Gastrocnemius medialis (tissue), 4 donors: ENCODE data around the gene PSME3IP1. TPM values are rescaled to one million over a fixed set of nuclear protein-coding genes. Genes with fewer than 3 reads are reported as not detected.

Experiments used
- ATAC-seq, 2 donors: fragments of 150-250 bp; one replicate each; pipeline ENCODE4 v1.9.1; 2016
- DNase-seq, 2 donors: peaks; one replicate each; pipeline ENCODE4 v3.0.0-alpha.2; 2019
- H3K27ac ChIP-seq, 4 donors: fragments of 200-600 bp; sonication (generic); 1 replicate in 1 of 4; 2 replicates in 3 of 4; pipeline ENCODE4 v1.5.1; 2016 to 2018; ENCODE audit warnings: mild to moderate bottlenecking in 2 of 4, moderate library complexity in 1 of 4
- H3K27me3 ChIP-seq, 3 donors: fragments of 200-600 bp; sonication (generic) in 2 of 3; 1 replicate in 1 of 3; 2 replicates in 2 of 3; pipeline versions ENCODE4 v1.5.1 to v1.6.0; 2016 to 2019; ENCODE audit warnings: mild to moderate bottlenecking in 1 of 3, moderate library complexity in 1 of 3
- H3K36me3 ChIP-seq, 2 donors: fragments of 200-600 bp; sonication (generic) in 1 of 2; one replicate each; pipeline ENCODE4 v1.5.1; 2017 to 2018
- H3K4me1 ChIP-seq, 2 donors: fragments of 200-600 bp; sonication (generic) in 1 of 2; one replicate each; pipeline ENCODE4 v1.5.1; 2016 to 2017; ENCODE audit warnings: mild to moderate bottlenecking in 2 of 2
- H3K4me3 ChIP-seq, 4 donors: fragments of 200-600 bp; sonication (generic) in 3 of 4; 1 replicate in 1 of 4; 2 replicates in 3 of 4; pipeline ENCODE4 v1.5.1; 2016 to 2019; ENCODE audit warnings: mild to moderate bottlenecking in 2 of 4
- H3K9me3 ChIP-seq, 3 donors: fragments of 200-600 bp; sonication (generic) in 2 of 3; 1 replicate in 1 of 3; 2 replicates in 2 of 3; pipeline ENCODE4 v1.5.1; 2016 to 2019
- POLR2A ChIP-seq, 2 donors: fragments of 450-650 bp; IDR thresholded peaks; one replicate each; pipeline ENCODE4 v1.6.1; 2017; ENCODE audit warnings: antibody characterized with exemption in 2 of 2, mild to moderate bottlenecking in 2 of 2, moderate library complexity in 2 of 2
- in situ Hi-C, 4 donors: fragments of 200-750 bp; cut with MboI; loops; one replicate each; pipeline versions ENCODE4 v1.15.0 to v1.8.0; 2017; ENCODE audit warnings: low sequenced_read_pairs in 4 of 4
- intact Hi-C: fragments of 100-400 bp; cut with DNase I; formaldehyde crosslinking; loops from one replicate; pipeline ENCODE4 v1.15.1; 2023; ENCODE audit warnings: low total_unique reads
- total RNA-seq, 4 donors: library from RNA; depleted of rRNA; stranded (reverse); fragments of >200 nt; gene quantifications; one replicate each; pipeline versions ENCODE4 v1.1.0 to v1.2.3, GENCODE V29; 2016
- TF ChIP-seq, protein P1 (sequence below), 5 experiments: fragments of 450-650 bp in 3 of 5; fragments of 200-600 bp in 2 of 5; sonication (generic) in 2 of 5; IDR thresholded peaks in 4 of 5; conservative IDR thresholded peaks in 1 of 5; 1 replicate in 4 of 5; 2 replicates in 1 of 5; pipeline ENCODE4 v1.5.1; 2016 to 2019; ENCODE audit warnings: antibody characterized with exemption in 5 of 5, mild to moderate bottlenecking in 3 of 5, moderate library complexity in 3 of 5

Gene PSME3IP1
- total RNA-seq, 4 donors from 2014 or later = 43.8 to 57.6 (median 53.4) TPM

- no peaks in the 10 kb centered on the region for H3K4me1 ChIP-seq
- H3K27me3 ChIP-seq = no peaks in the 10 kb centered on the region
- no peak overlapping the region for H3K4me3 ChIP-seq
- in situ Hi-C loops (no loop called here), intact Hi-C loops (no loop called here)
- ATAC-seq = no peak
- H3K27ac ChIP-seq = no peak overlapping the region
- peaks cover 0 to 50% of the 10 kb centered on the region in 2 donors for H3K36me3 ChIP-seq
- TF ChIP-seq POLR2A (IDR thresholded peaks at IDR 0.05) = no peak
- TF ChIP-seq, protein P1, sequence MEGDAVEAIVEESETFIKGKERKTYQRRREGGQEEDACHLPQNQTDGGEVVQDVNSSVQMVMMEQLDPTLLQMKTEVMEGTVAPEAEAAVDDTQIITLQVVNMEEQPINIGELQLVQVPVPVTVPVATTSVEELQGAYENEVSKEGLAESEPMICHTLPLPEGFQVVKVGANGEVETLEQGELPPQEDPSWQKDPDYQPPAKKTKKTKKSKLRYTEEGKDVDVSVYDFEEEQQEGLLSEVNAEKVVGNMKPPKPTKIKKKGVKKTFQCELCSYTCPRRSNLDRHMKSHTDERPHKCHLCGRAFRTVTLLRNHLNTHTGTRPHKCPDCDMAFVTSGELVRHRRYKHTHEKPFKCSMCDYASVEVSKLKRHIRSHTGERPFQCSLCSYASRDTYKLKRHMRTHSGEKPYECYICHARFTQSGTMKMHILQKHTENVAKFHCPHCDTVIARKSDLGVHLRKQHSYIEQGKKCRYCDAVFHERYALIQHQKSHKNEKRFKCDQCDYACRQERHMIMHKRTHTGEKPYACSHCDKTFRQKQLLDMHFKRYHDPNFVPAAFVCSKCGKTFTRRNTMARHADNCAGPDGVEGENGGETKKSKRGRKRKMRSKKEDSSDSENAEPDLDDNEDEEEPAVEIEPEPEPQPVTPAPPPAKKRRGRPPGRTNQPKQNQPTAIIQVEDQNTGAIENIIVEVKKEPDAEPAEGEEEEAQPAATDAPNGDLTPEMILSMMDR (IDR thresholded peaks at IDR 0.05 in 4 of 5, conservative IDR thresholded peaks at IDR 0.05 in 1 of 5) = no peak
- H3K9me3 ChIP-seq = no peaks in the 10 kb centered on the region
- DNase-seq = no peak
Observed at GRCh38 chr16:57159447-57159846, 26.4 kb downstream of the PSME3IP1 start.

GRCh38 chr16:57157533-57157932 lies 28.3 kb downstream of the PSME3IP1 start:
- Histone ChIP-seq H3K4me3 (no peak overlapping the region), H3K27me3 (no peaks in the 10 kb centered on the region), H3K4me1 (no peaks in the 10 kb centered on the region), H3K27ac (no peak overlapping the region), H3K9me3 (no peaks in the 10 kb centered on the region), H3K36me3 (peaks cover 0 to 51% of the 10 kb centered on the region in 2 donors)
- in situ Hi-C loops = no loop called here
- TF ChIP-seq, protein P1 (IDR thresholded peaks at IDR 0.05 in 4 of 5, conservative IDR thresholded peaks at IDR 0.05 in 1 of 5) = no peak
- no peak for TF ChIP-seq POLR2A (IDR thresholded peaks at IDR 0.05)
- ATAC-seq (no peak), DNase-seq (no peak)
- intact Hi-C loops = no loop called here

- H3K27ac ChIP-seq = no peak overlapping the region
- ATAC-seq (no peak), DNase-seq (no peak)
- no peaks in the 10 kb centered on the region for H3K27me3 ChIP-seq
- no peak for TF ChIP-seq POLR2A (IDR thresholded peaks at IDR 0.05)
- TF ChIP-seq, protein P1 (IDR thresholded peaks at IDR 0.05 in 4 of 5, conservative IDR thresholded peaks at IDR 0.05 in 1 of 5) = no peak
- H3K9me3 ChIP-seq = no peaks in the 10 kb centered on the region
- H3K36me3 ChIP-seq = peaks cover 0 to 47% of the 10 kb centered on the region in 2 donors
- in situ Hi-C loops = no loop called here
- H3K4me1 ChIP-seq = no peaks in the 10 kb centered on the region
- intact Hi-C loops = no loop called here
- H3K4me3 ChIP-seq = no peak overlapping the region
Observed at GRCh38 chr16:57156351-57156703, 29.5 kb downstream of the PSME3IP1 start.

GRCh38 chr16:57155702-57156350 lies 30.0 kb downstream of the PSME3IP1 start:
- Histone ChIP-seq H3K4me3 (no peak overlapping the region), H3K27me3 (no peaks in the 10 kb centered on the region), H3K27ac (no peak overlapping the region), H3K4me1 (no peaks in the 10 kb centered on the region), H3K9me3 (no peaks in the 10 kb centered on the region), H3K36me3 (peaks cover 0 to 47% of the 10 kb centered on the region in 2 donors)
- ATAC-seq (no peak), DNase-seq (no peak)
- in situ Hi-C loops (no loop called here), intact Hi-C loops (no loop called here)
- TF ChIP-seq POLR2A (IDR thresholded peaks at IDR 0.05) = no peak
- TF ChIP-seq, protein P1 (IDR thresholded peaks at IDR 0.05 in 4 of 5, conservative IDR thresholded peaks at IDR 0.05 in 1 of 5) = no peak

DNA sequence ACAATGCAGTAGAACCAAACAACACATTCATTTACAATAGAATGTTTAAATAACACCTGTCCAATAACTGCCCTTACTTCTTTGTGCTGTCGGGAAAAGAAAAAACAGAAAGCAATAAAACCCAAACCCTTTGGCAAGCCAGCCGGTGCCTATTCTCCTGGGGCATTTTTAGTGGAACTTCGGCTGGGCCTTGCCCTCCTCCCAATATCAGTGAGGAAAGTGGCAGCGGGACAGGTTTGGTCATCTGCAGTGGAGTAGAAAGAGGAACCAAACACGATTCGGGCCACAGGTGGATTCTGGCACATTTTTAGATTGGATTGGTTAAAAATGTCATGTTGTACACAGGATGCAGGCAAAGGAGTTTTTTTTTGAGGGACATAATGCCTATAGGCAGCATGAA lies 32.0 kb downstream of the PSME3IP1 start:
- in situ Hi-C loops = no loop called here
- Histone ChIP-seq H3K9me3 (no peaks in the 10 kb centered on the region), H3K36me3 (peaks cover 0 to 41% of the 10 kb centered on the region in 2 donors)

More for the DNA sequence above, 32.0 kb downstream of the PSME3IP1 start:
- no peak for ATAC-seq
- intact Hi-C loops = no loop called here
- no peak for DNase-seq
- TF ChIP-seq, protein P1 (IDR thresholded peaks at IDR 0.05 in 4 of 5, conservative IDR thresholded peaks at IDR 0.05 in 1 of 5) = no peak
- TF ChIP-seq POLR2A (IDR thresholded peaks at IDR 0.05) = no peak
- no peaks in the 10 kb centered on the region for H3K27me3 ChIP-seq
- no peak overlapping the region for H3K27ac ChIP-seq
- H3K4me1 ChIP-seq = peaks cover 0 to 5% of the 10 kb centered on the region in 2 donors
- no peak overlapping the region for H3K4me3 ChIP-seq
